ENCODE measurements around the gene SASH1. TPM values are rescaled to one million over a fixed set of nuclear protein-coding genes. Genes with fewer than 3 reads are reported as not detected.
A peak's percentile ranks its signal among the peaks of the same experiment; 100 is the strongest.

Gene SASH1
- polyA plus RNA-seq (2013, experiment 1 of 2) = 6.8 TPM
- 7.0 TPM for polyA plus RNA-seq (2013, experiment 2 of 2)

- Histone ChIP-seq H4K91ac (ENCODE audit: low read depth, low read length, poor library complexity) (no peak within 1 kb of the TSS), H3K4me1 (ENCODE audit: control insufficient read depth in 2 of 2, insufficient read depth in 1 of 2, low read depth in 1 of 2, low read length in 2 of 2) (peaks cover 8 to 19% of the 10 kb centered on the region in 2 donors), H3K27ac (replicated peaks; ENCODE audit: low read length) (peak within 1 kb of the TSS; percentile 95), H3K4ac (ENCODE audit: low read length) (no peak within 1 kb of the TSS), H2AK5ac (ENCODE audit: low read depth, low read length) (no peak within 1 kb of the TSS), H3K23ac (ENCODE audit: low read depth, low read length, poor library complexity) (no peak within 1 kb of the TSS), H3K27me3 (ENCODE audit: control insufficient read depth in 3 of 3, insufficient read depth in 3 of 3, low read depth in 1 of 3, low read length in 3 of 3) (no peaks in the 10 kb centered on the region), H2BK12ac (ENCODE audit: low read length) (no peak within 1 kb of the TSS), H2BK15ac (ENCODE audit: low read length) (peak within 1 kb of the TSS; percentile 94), H3K9me3 (replicated peaks in 1 of 2; ENCODE audit: control insufficient read depth in 2 of 2, insufficient read depth in 1 of 2, low read depth in 1 of 2, low read length in 2 of 2) (no peaks in the 10 kb centered on the region), H4K8ac (ENCODE audit: low read depth, low read length) (no peak within 1 kb of the TSS), H3K14ac (ENCODE audit: low read length) (peak within 1 kb of the TSS; percentile 71), H3K4me2 (ENCODE audit: insufficient read depth, low read length, poor library complexity, severe bottlenecking) (peak within 1 kb of the TSS; percentile 85), H3K79me1 (ENCODE audit: low read depth, low read length) (peaks cover 3% of the 10 kb centered on the region), H2AFZ (ENCODE audit: low read length) (peak within 1 kb of the TSS; percentile 93), H2BK120ac (ENCODE audit: low read depth, low read length) (peak within 1 kb of the TSS; percentile 47), H3K36me3 (replicated peaks in 1 of 2; ENCODE audit: control insufficient read depth in 2 of 2, insufficient read depth in 2 of 2, low read length in 2 of 2) (no peaks in the 10 kb centered on the region), H2BK5ac (ENCODE audit: low read length) (peak within 1 kb of the TSS; percentile 77), H3K9ac (ENCODE audit: low read depth, low read length, poor library complexity) (peak within 1 kb of the TSS; percentile 88), H3K4me3 (ENCODE audit: low read length in 2 of 2) (peak within 1 kb of the TSS; percentile 78 to 93), H3K18ac (ENCODE audit: low read length) (peak within 1 kb of the TSS; percentile 95)
- WGBS, 2 donors (ENCODE audit: extremely low coverage in 2 of 2, insufficient read length in 2 of 2, insufficient replicate concordance in 1 of 2) = no CpG with 5 or more reads among the region's 67 CpGs
- peak; percentile 94 for DNase-seq (ENCODE audit: low spot score)
Observed at GRCh38 chr6:148342350-148343046, at the start of gene SASH1. Gene SASH1 (plus strand): TSS chr6:148342838. CDS start chr6:148343068, 230 bp downstream.

GRCh38 chr6:148293181-148293995 is 49.2 kb upstream of the SASH1 start:
- Histone ChIP-seq H3K27ac (replicated peaks; ENCODE audit: low read length) (no peak overlapping the region), H3K23ac (ENCODE audit: low read depth, low read length, poor library complexity) (no peak overlapping the region), H3K4me2 (ENCODE audit: insufficient read depth, low read length, poor library complexity, severe bottlenecking) (no peak overlapping the region), H3K14ac (ENCODE audit: low read length) (no peak overlapping the region), H4K91ac (ENCODE audit: low read depth, low read length, poor library complexity) (no peak overlapping the region), H2BK5ac (ENCODE audit: low read length) (no peak overlapping the region), H3K4ac (ENCODE audit: low read length) (no peak overlapping the region), H2BK12ac (ENCODE audit: low read length) (no peak overlapping the region), H3K36me3 (replicated peaks in 1 of 2; ENCODE audit: control insufficient read depth in 2 of 2, insufficient read depth in 2 of 2, low read length in 2 of 2) (no peaks in the 10 kb centered on the region), H2BK15ac (ENCODE audit: low read length) (peak overlapping the region; percentile 4), H3K9me3 (replicated peaks in 1 of 2; ENCODE audit: control insufficient read depth in 2 of 2, insufficient read depth in 1 of 2, low read depth in 1 of 2, low read length in 2 of 2) (no peaks in the 10 kb centered on the region), H2BK120ac (ENCODE audit: low read depth, low read length) (no peak overlapping the region), H4K8ac (ENCODE audit: low read depth, low read length) (no peak overlapping the region), H2AK5ac (ENCODE audit: low read depth, low read length) (no peak overlapping the region), H3K18ac (ENCODE audit: low read length) (peak overlapping the region; percentile 55), H2AFZ (ENCODE audit: low read length) (no peak overlapping the region), H3K27me3 (ENCODE audit: control insufficient read depth in 3 of 3, insufficient read depth in 3 of 3, low read depth in 1 of 3, low read length in 3 of 3) (no peaks in the 10 kb centered on the region), H3K9ac (ENCODE audit: low read depth, low read length, poor library complexity) (no peak overlapping the region), H3K4me3 (ENCODE audit: low read length in 2 of 2) (no peak overlapping the region), H3K79me1 (ENCODE audit: low read depth, low read length) (no peaks in the 10 kb centered on the region), H3K4me1 (ENCODE audit: control insufficient read depth in 2 of 2, insufficient read depth in 1 of 2, low read depth in 1 of 2, low read length in 2 of 2) (peaks cover 8 to 9% of the 10 kb centered on the region in 2 donors)
- no CpG with 5 or more reads among the region's 9 CpGs for WGBS, 2 donors (ENCODE audit: extremely low coverage in 2 of 2, insufficient read length in 2 of 2, insufficient replicate concordance in 1 of 2)
- DNase-seq (ENCODE audit: low spot score) = no peak

- Histone ChIP-seq H3K9ac (ENCODE audit: low read depth, low read length, poor library complexity) (no peak overlapping the region), H3K79me1 (ENCODE audit: low read depth, low read length) (no peaks in the 10 kb centered on the region), H3K36me3 (replicated peaks in 1 of 2; ENCODE audit: control insufficient read depth in 2 of 2, insufficient read depth in 2 of 2, low read length in 2 of 2) (no peaks in the 10 kb centered on the region), H3K27me3 (ENCODE audit: control insufficient read depth in 3 of 3, insufficient read depth in 3 of 3, low read depth in 1 of 3, low read length in 3 of 3) (no peaks in the 10 kb centered on the region), H2AK5ac (ENCODE audit: low read depth, low read length) (no peak overlapping the region), H4K91ac (ENCODE audit: low read depth, low read length, poor library complexity) (no peak overlapping the region), H3K4ac (ENCODE audit: low read length) (no peak overlapping the region), H2BK120ac (ENCODE audit: low read depth, low read length) (no peak overlapping the region), H3K27ac (replicated peaks; ENCODE audit: low read length) (no peak overlapping the region), H2BK12ac (ENCODE audit: low read length) (no peak overlapping the region), H3K4me1 (ENCODE audit: control insufficient read depth in 2 of 2, insufficient read depth in 1 of 2, low read depth in 1 of 2, low read length in 2 of 2) (peaks cover 8 to 9% of the 10 kb centered on the region in 2 donors), H2BK5ac (ENCODE audit: low read length) (no peak overlapping the region), H2BK15ac (ENCODE audit: low read length) (no peak overlapping the region), H3K9me3 (replicated peaks in 1 of 2; ENCODE audit: control insufficient read depth in 2 of 2, insufficient read depth in 1 of 2, low read depth in 1 of 2, low read length in 2 of 2) (no peaks in the 10 kb centered on the region), H3K23ac (ENCODE audit: low read depth, low read length, poor library complexity) (no peak overlapping the region), H3K18ac (ENCODE audit: low read length) (no peak overlapping the region), H3K4me3 (ENCODE audit: low read length in 2 of 2) (no peak overlapping the region), H3K4me2 (ENCODE audit: insufficient read depth, low read length, poor library complexity, severe bottlenecking) (no peak overlapping the region), H4K8ac (ENCODE audit: low read depth, low read length) (no peak overlapping the region), H3K14ac (ENCODE audit: low read length) (no peak overlapping the region), H2AFZ (ENCODE audit: low read length) (no peak overlapping the region)
- no CpG with 5 or more reads among the region's 7 CpGs for WGBS, 2 donors (ENCODE audit: extremely low coverage in 2 of 2, insufficient read length in 2 of 2, insufficient replicate concordance in 1 of 2)
- DNase-seq (ENCODE audit: low spot score) = no peak
Observed at GRCh38 chr6:148294059-148294458, 48.6 kb upstream of the SASH1 start.

- Histone ChIP-seq H2BK12ac (ENCODE audit: low read length) (no peak overlapping the region), H4K8ac (ENCODE audit: low read depth, low read length) (no peak overlapping the region), H3K23ac (ENCODE audit: low read depth, low read length, poor library complexity) (no peak overlapping the region), H3K4me2 (ENCODE audit: insufficient read depth, low read length, poor library complexity, severe bottlenecking) (no peak overlapping the region), H3K9me3 (replicated peaks in 1 of 2; ENCODE audit: control insufficient read depth in 2 of 2, insufficient read depth in 1 of 2, low read depth in 1 of 2, low read length in 2 of 2) (no peaks in the 10 kb centered on the region), H4K91ac (ENCODE audit: low read depth, low read length, poor library complexity) (no peak overlapping the region), H3K14ac (ENCODE audit: low read length) (no peak overlapping the region), H2BK15ac (ENCODE audit: low read length) (no peak overlapping the region), H3K27ac (replicated peaks; ENCODE audit: low read length) (no peak overlapping the region), H3K9ac (ENCODE audit: low read depth, low read length, poor library complexity) (no peak overlapping the region), H3K4me1 (ENCODE audit: control insufficient read depth in 2 of 2, insufficient read depth in 1 of 2, low read depth in 1 of 2, low read length in 2 of 2) (peaks cover 8 to 9% of the 10 kb centered on the region in 2 donors), H3K4me3 (ENCODE audit: low read length in 2 of 2) (peak overlapping the region in 1 of 2 donors; percentile 6), H2AFZ (ENCODE audit: low read length) (peak overlapping the region; percentile 58), H3K27me3 (ENCODE audit: control insufficient read depth in 3 of 3, insufficient read depth in 3 of 3, low read depth in 1 of 3, low read length in 3 of 3) (no peaks in the 10 kb centered on the region), H3K18ac (ENCODE audit: low read length) (no peak overlapping the region), H2BK120ac (ENCODE audit: low read depth, low read length) (no peak overlapping the region), H3K36me3 (replicated peaks in 1 of 2; ENCODE audit: control insufficient read depth in 2 of 2, insufficient read depth in 2 of 2, low read length in 2 of 2) (no peaks in the 10 kb centered on the region), H3K4ac (ENCODE audit: low read length) (no peak overlapping the region), H3K79me1 (ENCODE audit: low read depth, low read length) (no peaks in the 10 kb centered on the region), H2AK5ac (ENCODE audit: low read depth, low read length) (no peak overlapping the region), H2BK5ac (ENCODE audit: low read length) (no peak overlapping the region)
- WGBS, 2 donors (ENCODE audit: extremely low coverage in 2 of 2, insufficient read length in 2 of 2, insufficient replicate concordance in 1 of 2) = no CpG with 5 or more reads among the region's 7 CpGs
- DNase-seq (ENCODE audit: low spot score) = no peak
Observed at GRCh38 chr6:148295261-148295887, 47.3 kb upstream of the SASH1 start.
